Natural killer cell (primary cell): Measurements from ENCODE around the gene XIRP2. TPM values are rescaled to one million over a fixed set of nuclear protein-coding genes. Genes with fewer than 3 reads are reported as not detected.

ENCODE experiments used
- ATAC-seq, 3 donors: fragments of 150-1000 bp in 2 of 3; fragments of 200-7000 bp in 1 of 3; cut with Tn5 transposase; 1 replicate in 1 of 3; 2 replicates in 2 of 3; pipeline ENCODE4 v1.10.0; 2021; ENCODE audit warnings: mild to moderate bottlenecking in 2 of 3, moderate library complexity in 2 of 3
- DNase-seq, 2 donors: peaks; one replicate each; pipeline versions ENCODE4 v3.0.0 to v3.0.0-alpha.2; 2013 to 2021; ENCODE audit warnings: mixed read lengths in 1 of 2
- H3K27ac ChIP-seq: one replicate; pipeline ENCODE4 v1.5.1; 2013; ENCODE audit warnings: mild to moderate bottlenecking, low read length
- H3K27me3 ChIP-seq: one replicate; pipeline ENCODE4 v1.6.1; 2013; ENCODE audit warnings: low read length; ENCODE audit not compliant: control insufficient read depth, insufficient read depth
- H3K36me3 ChIP-seq: one replicate; pipeline ENCODE4 v1.6.1; 2013; ENCODE audit warnings: low read length; ENCODE audit not compliant: control insufficient read depth, insufficient read depth
- H3K4me1 ChIP-seq: one replicate; pipeline ENCODE4 v1.6.1; 2013; ENCODE audit warnings: low read length; ENCODE audit not compliant: control insufficient read depth, insufficient read depth
- H3K4me3 ChIP-seq: one replicate; pipeline ENCODE4 v1.5.1; 2013; ENCODE audit warnings: low read length
- H3K9me3 ChIP-seq: one replicate; pipeline ENCODE4 v1.6.1; 2013; ENCODE audit warnings: low read length; ENCODE audit not compliant: control insufficient read depth, insufficient read depth
- H3K27ac Mint-ChIP-seq, 2 donors: one replicate each; pipeline ENCODE4 v1.8.0; 2022; ENCODE audit warnings: mild to moderate bottlenecking in 2 of 2, mixed read lengths in 2 of 2, moderate library complexity in 1 of 2
- H3K27me3 Mint-ChIP-seq, 2 donors: one replicate each; pipeline ENCODE4 v1.8.0; 2022; ENCODE audit warnings: low read depth in 2 of 2, mixed read lengths in 2 of 2
- H3K36me3 Mint-ChIP-seq: one replicate; pipeline ENCODE4 v1.8.0; 2022; ENCODE audit warnings: mixed read lengths
- H3K4me1 Mint-ChIP-seq, 2 donors: one replicate each; pipeline ENCODE4 v1.8.0; 2022; ENCODE audit warnings: mixed read lengths in 2 of 2
- H3K4me3 Mint-ChIP-seq: one replicate; pipeline ENCODE4 v1.8.0; 2022; ENCODE audit warnings: mild to moderate bottlenecking, moderate library complexity, mixed read lengths
- H3K9me3 Mint-ChIP-seq, 2 donors: one replicate each; pipeline ENCODE4 v1.8.0; 2022; ENCODE audit warnings: mixed read lengths in 2 of 2
- WGBS: methylation state at CpG from one replicate; pipeline ENCODE4 v1.1.7; 2013; ENCODE audit warnings: missing lambda C conversion rate; ENCODE audit not compliant: insufficient coverage; 5-methylcytosine and 5-hydroxymethylcytosine counted together
- intact Hi-C: fragments of 100-400 bp; cut with micrococcal nuclease; formaldehyde crosslinking; loops from one replicate; pipeline ENCODE4 v1.14.2; 2022
- total RNA-seq, 4 donors: library from RNA; stranded (reverse); fragments of 120-200 nt in 1 of 4; gene quantifications; one replicate each; pipeline versions ENCODE4 v1.2.3 to v1.2.4, GENCODE V29; 2013 to 2022
- TF ChIP-seq, protein P1 (sequence below): fragments of 200-600 bp; IDR thresholded peaks from one replicate; pipeline ENCODE4 v1.8.0; 2022; ENCODE audit warnings: antibody characterized with exemption

XIRP2 gene
- total RNA-seq, 3 donors from 2014 or later (not counting 1 experiment from before 2014, with no cell fraction given), result 0.16 TPM; not detected in 2

DNA sequence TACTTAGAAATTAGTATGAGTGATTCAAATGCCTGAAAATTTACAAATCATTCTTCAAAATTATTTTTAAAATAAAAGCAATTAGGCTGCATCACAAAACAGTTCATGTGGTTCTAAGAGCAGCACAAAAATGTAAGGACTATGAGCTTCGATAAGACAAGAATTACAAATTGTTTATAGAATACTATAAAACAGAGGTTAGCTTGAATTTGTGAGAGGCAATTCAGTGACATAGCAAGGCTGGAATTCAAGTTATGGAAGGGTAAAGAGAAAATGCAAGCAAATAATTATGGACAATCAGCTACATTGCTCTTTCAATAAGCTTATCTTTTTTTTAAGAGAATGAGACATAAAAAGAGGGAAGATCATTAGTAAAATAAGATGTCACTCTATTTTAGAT lies 7.1 kb upstream of the XIRP2 start:
- DNase-seq, result no peak
- H3K36me3 Mint-ChIP-seq, result no peaks in the 10 kb centered on the region
- no peaks in the 10 kb centered on the region for H3K4me1 ChIP-seq
- ATAC-seq, result no peak
- intact Hi-C loops, result no loop called here
- H3K27ac ChIP-seq, result no peak overlapping the region
- WGBS, result no CpG with 5 or more reads among the region's 1 CpG
- no peak overlapping the region for H3K4me3 ChIP-seq
- no peak overlapping the region for H3K27ac Mint-ChIP-seq
- H3K4me3 Mint-ChIP-seq, result no peak overlapping the region
- no peaks in the 10 kb centered on the region for H3K27me3 ChIP-seq
- no peaks in the 10 kb centered on the region for H3K36me3 ChIP-seq
- TF ChIP-seq, protein P1, sequence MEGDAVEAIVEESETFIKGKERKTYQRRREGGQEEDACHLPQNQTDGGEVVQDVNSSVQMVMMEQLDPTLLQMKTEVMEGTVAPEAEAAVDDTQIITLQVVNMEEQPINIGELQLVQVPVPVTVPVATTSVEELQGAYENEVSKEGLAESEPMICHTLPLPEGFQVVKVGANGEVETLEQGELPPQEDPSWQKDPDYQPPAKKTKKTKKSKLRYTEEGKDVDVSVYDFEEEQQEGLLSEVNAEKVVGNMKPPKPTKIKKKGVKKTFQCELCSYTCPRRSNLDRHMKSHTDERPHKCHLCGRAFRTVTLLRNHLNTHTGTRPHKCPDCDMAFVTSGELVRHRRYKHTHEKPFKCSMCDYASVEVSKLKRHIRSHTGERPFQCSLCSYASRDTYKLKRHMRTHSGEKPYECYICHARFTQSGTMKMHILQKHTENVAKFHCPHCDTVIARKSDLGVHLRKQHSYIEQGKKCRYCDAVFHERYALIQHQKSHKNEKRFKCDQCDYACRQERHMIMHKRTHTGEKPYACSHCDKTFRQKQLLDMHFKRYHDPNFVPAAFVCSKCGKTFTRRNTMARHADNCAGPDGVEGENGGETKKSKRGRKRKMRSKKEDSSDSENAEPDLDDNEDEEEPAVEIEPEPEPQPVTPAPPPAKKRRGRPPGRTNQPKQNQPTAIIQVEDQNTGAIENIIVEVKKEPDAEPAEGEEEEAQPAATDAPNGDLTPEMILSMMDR, result no peak
- no peaks in the 10 kb centered on the region for H3K4me1 Mint-ChIP-seq
- H3K27me3 Mint-ChIP-seq, result no peaks in the 10 kb centered on the region
- no peaks in the 10 kb centered on the region for H3K9me3 ChIP-seq
- H3K9me3 Mint-ChIP-seq, result peaks cover 13 to 14% of the 10 kb centered on the region in 2 donors

DNA sequence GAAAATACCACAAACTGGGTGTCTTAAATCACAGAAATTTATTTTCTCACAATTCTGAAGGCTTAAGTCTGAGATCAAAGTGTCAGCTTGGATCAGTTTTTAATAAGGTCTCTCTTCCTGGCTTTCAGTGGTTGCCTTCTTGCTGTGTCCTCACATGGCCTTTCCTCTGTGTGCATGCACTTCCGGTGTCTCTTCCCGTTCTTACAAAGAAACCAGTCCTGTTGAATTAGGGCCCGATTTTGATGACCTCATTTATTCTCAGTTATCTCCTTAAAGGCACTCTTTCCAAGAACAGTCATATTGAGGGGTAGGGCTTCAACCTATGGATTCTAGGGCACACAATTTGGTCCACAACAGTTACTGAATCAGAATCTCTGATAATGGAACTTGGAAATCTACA lies 5.4 kb upstream of the XIRP2 start:
- Mint-ChIP-seq H3K36me3 (no peaks in the 10 kb centered on the region), H3K4me1 (no peaks in the 10 kb centered on the region), H3K27ac (no peak overlapping the region), H3K27me3 (no peaks in the 10 kb centered on the region), H3K4me3 (no peak overlapping the region), H3K9me3 (peaks cover 15 to 17% of the 10 kb centered on the region in 2 donors)
- Histone ChIP-seq H3K27me3 (no peaks in the 10 kb centered on the region), H3K9me3 (no peaks in the 10 kb centered on the region), H3K4me1 (no peaks in the 10 kb centered on the region), H3K4me3 (no peak overlapping the region), H3K36me3 (no peaks in the 10 kb centered on the region), H3K27ac (no peak overlapping the region)
- intact Hi-C loops, result no loop called here
- TF ChIP-seq, protein P1, result no peak
- ATAC-seq (no peak), DNase-seq (no peak)
- 94% methylated on average over 3 of the region's 3 CpGs for WGBS

DNA sequence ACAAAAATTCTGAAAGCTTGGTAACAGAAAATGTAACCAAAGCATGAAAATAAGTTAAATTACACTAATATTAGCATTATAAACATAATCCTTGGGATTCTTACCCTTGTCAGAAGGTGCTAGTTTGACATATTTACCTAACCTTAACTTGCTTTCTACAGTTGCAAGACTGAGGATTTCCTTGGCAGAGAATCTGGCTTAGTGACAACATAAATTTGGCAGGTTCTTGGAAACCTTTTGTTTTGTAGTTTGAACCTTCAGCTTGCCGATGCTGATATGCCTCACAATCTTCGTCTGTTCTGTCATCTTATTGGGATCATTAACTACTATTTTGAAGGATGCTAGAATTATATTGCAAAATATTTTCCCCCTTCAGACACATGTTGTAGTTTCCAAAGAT lies 3.4 kb downstream of the XIRP2 start:
- peaks cover 7 to 11% of the 10 kb centered on the region in 2 donors for H3K9me3 Mint-ChIP-seq
- no peaks in the 10 kb centered on the region for H3K27me3 Mint-ChIP-seq
- H3K36me3 Mint-ChIP-seq, result no peaks in the 10 kb centered on the region
- H3K4me3 Mint-ChIP-seq, result no peak overlapping the region
- intact Hi-C loops, result no loop called here
- Histone ChIP-seq H3K27ac (no peak overlapping the region), H3K36me3 (no peaks in the 10 kb centered on the region), H3K4me3 (no peak overlapping the region), H3K4me1 (no peaks in the 10 kb centered on the region), H3K9me3 (no peaks in the 10 kb centered on the region), H3K27me3 (no peaks in the 10 kb centered on the region)
- H3K27ac Mint-ChIP-seq, result no peak overlapping the region
- DNase-seq (no peak), ATAC-seq (no peak)
- no CpG with 5 or more reads among the region's 2 CpGs for WGBS
- TF ChIP-seq, protein P1, result no peak
- H3K4me1 Mint-ChIP-seq, result no peaks in the 10 kb centered on the region

DNA sequence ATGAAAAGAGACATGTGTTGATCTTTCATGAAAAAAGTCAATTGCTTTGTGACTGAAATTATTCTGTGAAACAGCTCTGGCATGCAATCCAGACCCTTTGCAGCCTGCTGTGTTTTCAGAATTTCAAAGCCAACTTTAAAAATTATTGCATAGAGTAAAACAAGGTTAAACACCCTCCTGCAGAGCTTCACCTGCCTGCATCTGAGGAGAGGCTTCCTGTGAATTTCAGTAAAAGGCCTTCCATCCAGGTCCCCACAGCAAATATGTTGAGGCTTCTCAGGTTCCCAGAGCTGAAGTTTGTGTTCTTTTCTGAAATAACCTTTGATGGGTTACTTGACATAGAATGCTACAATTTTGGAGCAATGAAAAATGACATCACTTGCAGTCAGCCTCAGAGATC lies 4.1 kb downstream of the XIRP2 start:
- intact Hi-C loops, result no loop called here
- no peaks in the 10 kb centered on the region for H3K36me3 Mint-ChIP-seq
- no peak for DNase-seq
- Histone ChIP-seq H3K9me3 (no peaks in the 10 kb centered on the region), H3K4me3 (no peak overlapping the region), H3K4me1 (no peaks in the 10 kb centered on the region), H3K27me3 (no peaks in the 10 kb centered on the region), H3K36me3 (no peaks in the 10 kb centered on the region), H3K27ac (no peak overlapping the region)
- H3K27me3 Mint-ChIP-seq, result no peaks in the 10 kb centered on the region
- H3K27ac Mint-ChIP-seq, result no peak overlapping the region
- peaks cover 5 to 10% of the 10 kb centered on the region in 2 donors for H3K9me3 Mint-ChIP-seq
- no peak overlapping the region for H3K4me3 Mint-ChIP-seq
- no peak for ATAC-seq
- TF ChIP-seq, protein P1, result no peak
- no peaks in the 10 kb centered on the region for H3K4me1 Mint-ChIP-seq
